Activated naive CD8-positive, alpha-beta T cell treated with anti-CD3 and anti-CD28 coated beads, Interleukin-2, amount 10 ng/mL, durations not matched to agents 7 days and 5 days (primary cell): ENCODE results near the gene AGPAT1. TPM values are rescaled to one million over a fixed set of nuclear protein-coding genes. Genes with fewer than 3 reads are reported as not detected.

Source experiments
- ATAC-seq: fragments of 150-1000 bp; cut with Tn5 transposase; one replicate; pipeline ENCODE4 v1.10.0; 2021; ENCODE audit warnings: low read depth, moderate library complexity
- POLR2A ChIA-PET: fragments of 350-600 bp; sonication (Branson Sonifier 250); formaldehyde crosslinking; loops from one replicate; lab custom pipeline; 2021; ENCODE audit warnings: antibody characterized with exemption; lab: Charles Lee
- DNase-seq: peaks from one replicate; pipeline ENCODE4 v3.0.0; 2021
- H3K27ac Mint-ChIP-seq: one replicate; pipeline ENCODE4 v1.8.0; 2022; ENCODE audit warnings: mild to moderate bottlenecking, mixed read lengths
- H3K27me3 Mint-ChIP-seq: one replicate; pipeline ENCODE4 v1.8.0; 2022; ENCODE audit warnings: mild to moderate bottlenecking, moderate library complexity, mixed read lengths
- H3K36me3 Mint-ChIP-seq: one replicate; pipeline ENCODE4 v1.8.0; 2021; ENCODE audit warnings: mild to moderate bottlenecking, mixed read lengths
- H3K4me1 Mint-ChIP-seq: one replicate; pipeline ENCODE4 v1.8.0; 2021; ENCODE audit warnings: mixed read lengths
- H3K4me3 Mint-ChIP-seq: one replicate; pipeline ENCODE4 v1.8.0; 2022; ENCODE audit warnings: mild to moderate bottlenecking, moderate library complexity, mixed read lengths
- H3K9me3 Mint-ChIP-seq: one replicate; pipeline ENCODE4 v1.8.0; 2021; ENCODE audit warnings: mixed read lengths
- total RNA-seq, 2 experiments: library from RNA; stranded (reverse); gene quantifications; one replicate each; pipeline ENCODE4 v1.2.3, GENCODE V29; 2021

AGPAT1 gene
- total RNA-seq, 2 experiments from 2014 or later, result 38.1 to 40.8 TPM

- Mint-ChIP-seq H3K9me3 (no peaks in the 10 kb centered on the region), H3K27ac (peak overlapping the region; percentile 98), H3K27me3 (no peaks in the 10 kb centered on the region), H3K36me3 (peaks cover 18% of the 10 kb centered on the region), H3K4me3 (peak overlapping the region; percentile 97), H3K4me1 (peaks cover 44% of the 10 kb centered on the region)
- POLR2A ChIA-PET, result interaction anchor here (0.6 to 5.3 kb wide), 6 partner anchors 8 to 793 kb away, joined by 3 to 61 read pairs (median 3); partner anchors contain the start of genes GPSM3 and PBX2
- DNase-seq (no peak), ATAC-seq (no peak)
Observed at GRCh38 chr6:32178547-32179440, 2.9 kb upstream of the AGPAT1 start.

- H3K27ac Mint-ChIP-seq, result peak within 1 kb of the TSS; percentile 98
- POLR2A ChIA-PET, result interaction anchor here (1.2 to 5.3 kb wide), 9 partner anchors 9 to 206 kb away, joined by 3 to 61 read pairs (median 7); partner anchors contain the start of genes ATF6B, DXO, FKBPL and GPSM3
- no peaks in the 10 kb centered on the region for H3K9me3 Mint-ChIP-seq
- no peaks in the 10 kb centered on the region for H3K27me3 Mint-ChIP-seq
- peaks cover 52% of the 10 kb centered on the region for H3K4me1 Mint-ChIP-seq
- DNase-seq (peak; percentile 82), ATAC-seq (peak; percentile 89)
- peaks cover 18% of the 10 kb centered on the region for H3K36me3 Mint-ChIP-seq
- peak within 1 kb of the TSS; percentile 97 for H3K4me3 Mint-ChIP-seq
Observed at GRCh38 chr6:32177788-32178546, 2.1 kb upstream of the AGPAT1 start, which contains the start of gene RNF5. RNF5 (plus strand) TSS chr6:32178405; CDS start chr6:32178512, 107 bp downstream.

- peak overlapping the region; percentile 98 for H3K27ac Mint-ChIP-seq
- POLR2A ChIA-PET, result interaction anchor here (1.2 to 2.6 kb wide), 7 partner anchors 13 to 206 kb away, joined by 3 to 20 read pairs (median 7); partner anchors contain the start of genes ATF6B, DXO, FKBPL and GPSM3
- peaks cover 54% of the 10 kb centered on the region for H3K4me1 Mint-ChIP-seq
- no peaks in the 10 kb centered on the region for H3K9me3 Mint-ChIP-seq
- H3K27me3 Mint-ChIP-seq, result no peaks in the 10 kb centered on the region
- DNase-seq (no peak), ATAC-seq (peak; percentile 1)
- peak overlapping the region; percentile 97 for H3K4me3 Mint-ChIP-seq
- H3K36me3 Mint-ChIP-seq, result peaks cover 18% of the 10 kb centered on the region
Observed at GRCh38 chr6:32177183-32177787, 1.4 kb upstream of the AGPAT1 start.

- ATAC-seq (no peak), DNase-seq (no peak)
- Mint-ChIP-seq H3K27me3 (no peaks in the 10 kb centered on the region), H3K4me1 (peaks cover 54% of the 10 kb centered on the region), H3K36me3 (peaks cover 18% of the 10 kb centered on the region), H3K27ac (peak overlapping the region; percentile 98), H3K4me3 (peak overlapping the region; percentile 97), H3K9me3 (no peaks in the 10 kb centered on the region)
- POLR2A ChIA-PET, result interaction anchor here (0.8 to 2.6 kb wide), 7 partner anchors 14 to 205 kb away, joined by 3 to 20 read pairs (median 7); partner anchors contain the start of genes ATF6B, DXO, FKBPL and GPSM3
Observed at GRCh38 chr6:32176476-32177182, 745 bp upstream of the AGPAT1 start.

DNA sequence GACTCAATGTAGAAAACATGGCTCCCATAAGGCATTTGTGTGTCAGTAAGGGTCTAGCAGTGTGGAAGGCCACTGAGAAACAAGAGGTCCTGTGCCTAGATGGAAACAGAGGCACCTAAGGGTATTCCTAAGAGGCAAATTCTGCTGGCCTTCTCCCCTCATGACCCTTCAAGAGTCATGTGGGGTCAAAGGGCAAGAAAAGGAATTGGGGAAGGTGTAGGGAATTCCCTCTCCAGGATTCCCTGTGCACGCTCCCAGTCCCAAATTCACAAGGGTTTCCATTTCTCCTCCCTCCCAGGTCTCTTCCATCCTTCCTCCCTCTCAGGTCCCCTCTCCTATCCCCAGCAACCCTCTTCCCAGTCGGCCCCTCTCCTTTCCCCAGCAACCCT lies 568 bp downstream of the AGPAT1 start:
- Mint-ChIP-seq H3K27ac (peak overlapping the region; percentile 83), H3K4me1 (peaks cover 50% of the 10 kb centered on the region), H3K36me3 (peaks cover 17% of the 10 kb centered on the region), H3K9me3 (no peaks in the 10 kb centered on the region), H3K4me3 (peak overlapping the region; percentile 97), H3K27me3 (no peaks in the 10 kb centered on the region)
- DNase-seq (no peak), ATAC-seq (no peak)
- POLR2A ChIA-PET, result no interaction called here

DNA sequence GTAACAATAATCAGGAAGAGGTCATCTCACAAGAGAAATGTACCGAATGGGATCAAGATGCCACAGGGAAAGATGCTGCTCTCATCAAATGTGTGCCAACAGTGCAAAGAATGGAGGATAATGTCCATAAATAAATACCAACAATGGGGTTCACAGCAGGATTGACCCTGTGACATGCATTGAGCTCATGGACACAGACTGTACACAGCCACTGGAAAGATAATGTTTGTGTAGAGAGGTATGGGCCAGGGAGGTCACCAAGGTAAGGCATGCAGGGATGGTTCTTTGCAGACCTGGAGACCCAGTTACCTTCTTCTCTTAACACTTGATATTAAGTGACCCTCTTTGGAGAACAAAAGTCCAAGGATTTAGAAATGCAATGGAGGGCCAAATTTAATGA lies 1.5 kb downstream of the AGPAT1 start:
- no peaks in the 10 kb centered on the region for H3K9me3 Mint-ChIP-seq
- no peak overlapping the region for H3K27ac Mint-ChIP-seq
- DNase-seq (no peak), ATAC-seq (no peak)
- no peaks in the 10 kb centered on the region for H3K27me3 Mint-ChIP-seq
- H3K36me3 Mint-ChIP-seq, result peaks cover 18% of the 10 kb centered on the region
- peak overlapping the region; percentile 97 for H3K4me3 Mint-ChIP-seq
- POLR2A ChIA-PET, result interaction anchor here (1.0 to 2.6 kb wide), 2 partner anchors 17 to 21 kb away, joined by 3 to 6 read pairs; no protein-coding TSS in a partner anchor
- peaks cover 46% of the 10 kb centered on the region for H3K4me1 Mint-ChIP-seq

DNA sequence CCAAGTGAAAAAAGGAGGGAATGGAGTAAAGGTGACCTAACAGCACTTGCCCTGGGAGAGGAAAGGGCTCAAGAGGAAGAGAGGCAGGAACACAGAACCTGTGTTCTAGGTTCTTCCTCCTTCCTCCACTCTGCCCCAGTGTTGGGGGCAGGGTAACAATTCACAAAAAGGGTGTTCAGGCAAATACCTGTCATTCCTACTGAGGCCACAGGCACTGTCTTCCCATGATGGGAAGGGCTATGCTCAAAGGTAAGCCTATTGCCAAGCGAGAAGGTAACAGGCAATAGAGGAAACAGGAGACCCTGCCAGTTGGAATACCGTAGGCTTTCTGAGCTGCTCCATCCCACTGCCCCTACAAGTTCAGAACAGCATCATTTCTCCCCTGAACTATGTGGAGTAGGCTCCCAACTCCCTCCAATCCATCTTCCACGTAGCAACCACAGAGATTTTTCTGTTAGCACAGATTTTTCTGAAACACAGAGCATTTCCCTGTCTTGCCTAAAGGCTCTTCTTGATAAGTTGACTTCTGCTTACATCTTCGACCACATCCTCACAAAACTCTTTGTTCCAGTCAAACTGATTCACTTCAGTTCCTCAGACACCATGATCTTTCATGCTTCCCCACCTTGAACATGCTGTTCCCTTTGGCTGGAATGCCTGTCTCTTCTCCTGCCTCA lies 2.7 kb downstream of the AGPAT1 start:
- DNase-seq (no peak), ATAC-seq (no peak)
- no peaks in the 10 kb centered on the region for H3K27me3 Mint-ChIP-seq
- POLR2A ChIA-PET, result interaction anchor here (1.0 to 2.6 kb wide), 2 partner anchors 18 to 22 kb away, joined by 3 to 6 read pairs; no protein-coding TSS in a partner anchor
- H3K4me1 Mint-ChIP-seq, result peaks cover 37% of the 10 kb centered on the region
- peak overlapping the region; percentile 49 for H3K27ac Mint-ChIP-seq
- H3K9me3 Mint-ChIP-seq, result no peaks in the 10 kb centered on the region
- peak overlapping the region; percentile 26 for H3K4me3 Mint-ChIP-seq
- H3K36me3 Mint-ChIP-seq, result peaks cover 14% of the 10 kb centered on the region

GRCh38 chr6:32171234-32171633 lies 4.7 kb downstream of the AGPAT1 start:
- H3K36me3 Mint-ChIP-seq, result peaks cover 17% of the 10 kb centered on the region
- no peak for ATAC-seq
- H3K27me3 Mint-ChIP-seq, result no peaks in the 10 kb centered on the region
- DNase-seq, result no peak
- H3K4me1 Mint-ChIP-seq, result peaks cover 25% of the 10 kb centered on the region
- H3K9me3 Mint-ChIP-seq, result no peaks in the 10 kb centered on the region
- H3K4me3 Mint-ChIP-seq, result no peak overlapping the region
- H3K27ac Mint-ChIP-seq, result no peak overlapping the region
- POLR2A ChIA-PET, result interaction anchor here (1.4 kb wide), 1 partner anchor 24 kb away, joined by 4 read pairs; no protein-coding TSS in a partner anchor

DNA sequence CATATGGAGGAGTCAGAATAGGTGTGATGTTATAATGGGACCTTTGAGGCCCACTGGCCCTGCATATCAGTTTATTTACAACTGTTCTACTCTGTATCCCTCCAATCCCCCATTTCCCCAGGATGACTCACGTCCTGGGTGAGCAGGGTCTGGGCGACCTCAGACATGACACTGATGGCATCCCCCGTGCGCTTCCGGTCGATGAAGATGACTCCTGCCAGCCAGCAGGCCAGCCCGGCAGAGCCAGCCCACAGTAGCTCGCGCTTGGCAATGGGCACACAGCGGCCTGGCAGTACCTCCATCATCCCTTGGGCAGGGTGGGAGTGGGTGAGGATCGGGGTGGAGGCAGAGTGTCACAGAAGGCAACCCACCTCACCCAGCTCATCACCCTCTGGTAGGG lies 5.6 kb downstream of the AGPAT1 start:
- DNase-seq (no peak), ATAC-seq (no peak)
- Mint-ChIP-seq H3K4me3 (no peak overlapping the region), H3K27ac (no peak overlapping the region), H3K36me3 (peaks cover 20% of the 10 kb centered on the region), H3K9me3 (no peaks in the 10 kb centered on the region), H3K4me1 (peaks cover 21% of the 10 kb centered on the region), H3K27me3 (no peaks in the 10 kb centered on the region)
- POLR2A ChIA-PET, result interaction anchor here (1.4 to 1.8 kb wide), 2 partner anchors 20 to 25 kb away, joined by 4 read pairs; partner anchors contain the start of gene PBX2

DNA sequence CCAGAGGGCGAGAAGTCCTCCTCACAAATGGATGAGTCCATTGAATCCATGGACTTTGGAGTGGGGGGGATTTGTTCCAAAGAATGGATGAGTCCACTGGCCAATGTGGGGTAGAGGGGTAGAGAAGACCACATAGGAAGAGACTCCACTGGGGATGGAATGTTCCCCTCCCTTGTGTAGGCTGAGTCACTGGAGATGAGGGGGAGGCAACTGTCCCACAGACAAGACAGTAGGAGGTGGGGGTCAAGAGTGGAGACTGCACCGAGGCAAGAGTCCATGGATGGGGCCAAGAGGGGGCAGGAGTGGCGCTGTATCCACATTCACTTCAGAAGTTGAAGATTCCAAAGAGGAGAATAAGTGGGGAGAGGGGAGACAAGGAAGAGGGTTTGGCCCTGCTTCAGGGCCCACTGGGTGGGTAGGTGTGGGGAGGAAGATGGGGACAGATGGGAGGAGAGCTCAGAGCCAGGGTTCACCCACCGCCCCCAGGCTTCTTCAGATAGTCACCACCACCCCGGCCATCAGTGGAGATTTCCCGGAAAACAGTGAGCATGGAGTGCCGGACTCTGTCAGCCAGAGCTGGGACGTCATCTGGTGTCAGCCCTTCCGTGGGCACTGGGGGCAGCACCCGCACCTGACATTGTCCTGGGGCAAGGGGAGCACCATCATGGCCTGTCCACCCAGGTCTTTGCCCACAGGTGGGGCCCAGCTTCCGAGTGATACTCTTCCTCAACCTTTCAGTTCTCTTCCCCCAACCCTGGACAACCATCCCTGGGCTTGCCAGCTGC lies 6.9 kb downstream of the AGPAT1 start:
- POLR2A ChIA-PET, result interaction anchor here (0.8 to 1.8 kb wide), 2 partner anchors 21 to 23 kb away, joined by 3 to 4 read pairs; partner anchors contain the start of genes GPSM3 and PBX2
- H3K27ac Mint-ChIP-seq, result no peak overlapping the region

GRCh38 chr6:32168350-32168749 lies 7.5 kb downstream of the AGPAT1 start:
- H3K4me1 Mint-ChIP-seq, result peaks cover 8% of the 10 kb centered on the region
- DNase-seq (no peak), ATAC-seq (no peak)
- H3K4me3 Mint-ChIP-seq, result no peak overlapping the region
- POLR2A ChIA-PET, result no interaction called here
- no peaks in the 10 kb centered on the region for H3K9me3 Mint-ChIP-seq
- no peaks in the 10 kb centered on the region for H3K27me3 Mint-ChIP-seq
- no peak overlapping the region for H3K27ac Mint-ChIP-seq
- H3K36me3 Mint-ChIP-seq, result peaks cover 19% of the 10 kb centered on the region

More for the DNA sequence above, 6.9 kb downstream of the AGPAT1 start:
- peaks cover 19% of the 10 kb centered on the region for H3K36me3 Mint-ChIP-seq
- no peaks in the 10 kb centered on the region for H3K27me3 Mint-ChIP-seq
- peaks cover 15% of the 10 kb centered on the region for H3K4me1 Mint-ChIP-seq
- no peaks in the 10 kb centered on the region for H3K9me3 Mint-ChIP-seq
- no peak overlapping the region for H3K4me3 Mint-ChIP-seq
- DNase-seq, result no peak
- ATAC-seq, result no peak
